Right forelimb (tissue), 1 donor: ENCODE results near the gene GLRX5.
"Not testable (repeated sequence)": the region's sequence is repeated elsewhere in the genome, so short reads cannot be mapped to it uniquely, and the experiment has no call there.

ENCODE experiments used
- DNase-seq: peaks from one replicate; pipeline ENCODE4 v3.0.0-alpha.2; 2018

The GLRX5 gene

GRCh38 chr14:95562892-95563685 lies 28.2 kb downstream of the GLRX5 start:
- DNase-seq = no peak

GRCh38 chr14:95564060-95564459 lies 29.2 kb downstream of the GLRX5 start:
- DNase-seq = no peak

DNA sequence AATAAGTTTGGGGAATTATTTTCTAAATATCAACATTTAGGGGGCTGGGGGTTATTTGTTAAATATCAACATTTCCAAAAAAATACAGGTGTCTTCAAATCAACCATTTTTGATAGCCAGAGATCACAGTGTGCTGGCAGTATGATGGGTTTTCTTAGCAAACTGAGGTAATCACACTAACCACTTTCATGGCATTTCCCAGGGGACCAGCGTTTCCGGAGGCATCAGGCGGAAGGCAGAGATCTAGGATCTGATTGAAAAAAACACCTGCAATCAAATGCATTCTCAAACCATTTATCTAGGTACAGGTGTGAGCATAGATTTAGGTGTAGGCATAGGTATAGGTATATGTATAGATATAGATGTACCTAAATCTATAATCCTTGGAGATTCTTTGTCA lies 34.6 kb downstream of the GLRX5 start:
- no peak for DNase-seq

DNA sequence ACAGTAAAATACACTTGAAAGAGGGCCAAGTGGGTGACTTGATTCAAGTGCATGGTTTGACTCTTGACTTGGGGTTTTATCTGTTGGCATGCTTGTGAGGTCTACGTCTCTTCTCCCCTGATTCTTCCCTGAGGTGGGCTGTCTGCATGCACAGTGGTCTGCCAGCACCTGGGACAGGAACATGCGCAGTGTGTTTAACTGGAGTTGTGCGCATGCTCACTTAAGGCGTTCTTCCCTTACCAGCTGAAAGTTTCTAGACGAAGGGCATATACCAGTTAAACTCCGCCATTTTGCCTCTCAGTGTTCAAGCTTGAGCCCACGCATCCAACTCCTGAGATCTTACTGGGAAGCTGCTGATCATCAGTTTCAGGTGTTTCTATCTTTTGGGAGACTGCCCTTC lies 38.5 kb downstream of the GLRX5 start:
- no peak for DNase-seq

- DNase-seq = no peak
Measured at GRCh38 chr14:95575840-95576473, 41.1 kb downstream of the GLRX5 start.

DNA sequence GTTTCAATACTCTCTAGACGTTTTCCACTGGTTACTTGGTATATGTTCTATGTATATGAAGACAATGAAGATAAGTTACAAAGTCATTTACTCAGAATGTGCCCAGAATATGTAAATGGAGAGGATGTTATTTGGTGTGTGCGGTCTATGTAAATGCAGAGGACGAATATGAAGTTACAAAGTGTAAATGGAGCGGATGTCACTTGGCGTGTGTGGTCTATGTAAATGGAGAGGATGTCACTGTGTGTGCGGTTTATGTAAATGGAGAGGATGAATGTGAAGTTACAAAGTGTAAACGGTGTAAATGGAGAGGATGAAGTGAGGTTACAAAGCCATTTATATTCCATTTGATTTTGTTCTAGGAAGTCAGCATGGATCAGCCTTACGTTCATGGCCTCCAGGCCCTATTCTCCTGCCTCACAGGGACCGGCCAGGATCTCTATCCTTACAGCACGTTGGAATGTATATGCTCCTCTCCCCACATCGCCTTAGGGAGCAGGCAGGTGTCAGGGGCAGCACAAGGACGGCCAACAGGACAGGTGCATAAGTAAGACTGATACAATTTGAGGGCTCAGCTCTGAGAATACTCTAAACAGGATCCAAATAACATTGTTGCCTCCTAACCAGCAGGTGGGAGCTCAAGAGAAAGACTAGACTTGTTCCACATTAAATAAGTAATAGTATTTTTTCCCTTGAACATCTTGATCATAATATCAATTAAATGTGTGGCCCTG lies 42.4 kb downstream of the GLRX5 start:
- no peak for DNase-seq

DNA sequence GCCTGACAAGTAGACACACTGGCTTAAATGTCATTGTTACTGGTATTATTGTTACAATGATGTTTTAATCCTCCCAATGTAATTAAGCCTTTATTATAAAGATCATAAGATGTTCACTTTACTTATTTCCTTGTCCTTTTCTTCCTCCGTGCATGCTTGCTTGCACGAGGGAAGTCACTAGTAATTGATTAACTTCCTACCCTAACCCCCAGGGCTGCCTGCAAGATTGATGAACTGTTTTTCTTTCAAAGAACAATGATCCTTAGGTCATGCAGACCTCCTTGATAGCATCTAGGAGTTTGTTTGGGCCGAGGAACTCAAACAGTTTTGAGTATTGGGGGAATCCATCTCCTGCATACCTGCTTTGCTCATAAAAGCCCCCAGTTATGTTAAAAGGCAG lies 43.0 kb downstream of the GLRX5 start:
- no peak for DNase-seq

- DNase-seq = not testable (repeated sequence)
Measured at GRCh38 chr14:95583836-95584617, 49.2 kb downstream of the GLRX5 start.

DNA sequence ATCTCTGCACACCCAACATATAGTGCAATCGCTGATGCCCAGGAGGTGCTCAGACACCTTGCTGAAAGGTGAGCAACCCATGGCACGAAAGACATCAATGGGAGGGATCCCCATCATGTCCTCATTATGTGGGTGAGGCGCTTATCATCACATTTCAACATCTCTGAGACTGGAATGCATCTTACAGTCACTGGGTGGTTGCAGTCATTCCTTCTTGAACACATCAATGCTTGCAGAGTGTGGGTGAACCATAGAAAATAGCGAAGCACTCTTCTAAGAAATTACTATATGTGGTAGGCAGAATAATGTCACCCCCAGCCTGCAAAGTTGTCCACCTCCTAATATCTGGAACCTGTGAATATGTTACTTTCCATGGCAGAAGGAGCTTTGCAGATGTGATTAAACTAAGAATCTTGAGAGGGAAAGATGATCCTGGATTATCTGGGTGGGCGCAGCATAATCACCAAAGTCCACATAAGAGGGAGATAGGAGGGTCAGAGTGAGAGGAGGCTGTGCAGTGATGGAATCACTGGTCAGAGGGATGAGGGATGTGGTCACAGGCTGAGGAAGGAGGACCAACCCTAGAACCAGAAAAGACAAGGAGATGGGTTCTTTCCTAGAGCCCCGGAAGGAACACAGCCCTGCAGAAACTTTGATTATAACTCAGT lies 51.2 kb downstream of the GLRX5 start:
- no peak for DNase-seq

DNA sequence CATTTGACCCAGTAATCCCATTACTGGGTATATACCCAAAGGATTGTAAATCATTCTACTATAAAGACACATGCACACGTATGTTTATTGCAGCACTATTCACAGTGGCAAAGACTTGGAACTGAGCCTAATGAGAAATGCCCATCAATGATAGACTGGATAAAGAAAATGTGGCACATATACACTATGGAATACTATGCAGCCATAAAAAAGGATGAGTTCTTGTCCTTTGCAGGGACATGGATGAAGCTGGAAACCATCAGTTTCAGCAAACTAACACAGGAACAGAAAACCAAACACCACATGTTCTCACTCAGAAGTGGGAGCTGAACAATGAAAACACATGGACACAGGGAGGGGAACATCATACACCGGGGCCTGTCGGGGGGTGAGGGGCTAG lies 56.3 kb downstream of the GLRX5 start:
- DNase-seq = not testable (repeated sequence)
